Stimulated activated CD4-positive, alpha-beta T cell treated with anti-CD3 and anti-CD28 coated beads, Interleukin-1b, Interleukin-23, amount 100 ng/mL, for 48 hours (primary cell): ENCODE measurements around the gene EMB.
"Not testable (repeated sequence)": the region's sequence is repeated elsewhere in the genome, so short reads cannot be mapped to it uniquely, and the experiment has no call there.

Experiments
- DNase-seq: peaks from one replicate; pipeline ENCODE4 v3.0.0-alpha.2; 2020

The EMB gene

GRCh38 chr5:50421184-50421950 is 19.7 kb downstream of the EMB start:
- not testable (repeated sequence) for DNase-seq

- no peak for DNase-seq
These were observed 20.6 kb downstream of the EMB start for GRCh38 chr5:50420343-50420935.

- not testable (repeated sequence) for DNase-seq
These were observed 21.4 kb downstream of the EMB start for GRCh38 chr5:50419656-50420055.

GRCh38 chr5:50416637-50417036 is 24.5 kb downstream of the EMB start:
- not testable (repeated sequence) for DNase-seq

- DNase-seq: no peak
These were observed 25.2 kb downstream of the EMB start for GRCh38 chr5:50415912-50416311.

GRCh38 chr5:50410932-50411331 is 30.2 kb downstream of the EMB start:
- DNase-seq: not testable (repeated sequence)

GRCh38 chr5:50406877-50407276 is 34.2 kb downstream of the EMB start:
- DNase-seq: no peak

- DNase-seq: no peak
These were observed 39.8 kb downstream of the EMB start for GRCh38 chr5:50401336-50401735.

GRCh38 chr5:50393925-50394609 is 47.0 kb downstream of the EMB start:
- not testable (repeated sequence) for DNase-seq

- not testable (repeated sequence) for DNase-seq
These were observed 48.8 kb downstream of the EMB start for GRCh38 chr5:50392289-50392688.

- DNase-seq: not testable (repeated sequence)
These were observed 56.7 kb downstream of the EMB start for GRCh38 chr5:50384381-50384780.

- DNase-seq: not testable (repeated sequence)
These were observed 64.4 kb downstream of the EMB start for GRCh38 chr5:50376696-50377095.

GRCh38 chr5:50369287-50370033 is 71.6 kb downstream of the EMB start:
- DNase-seq: not testable (repeated sequence)

GRCh38 chr5:50365426-50366251 is 75.4 kb downstream of the EMB start:
- DNase-seq: no peak

- DNase-seq: not testable (repeated sequence)
These were observed 76.4 kb downstream of the EMB start for GRCh38 chr5:50364535-50365309.

GRCh38 chr5:50359187-50359586 is 81.9 kb downstream of the EMB start:
- no peak for DNase-seq

- no peak for DNase-seq
These were observed 88.7 kb downstream of the EMB start for GRCh38 chr5:50352382-50352781.
